Cardiac ventricle fibroblast (primary cell): ENCODE data around the gene AK9. TPM values are rescaled to one million over a fixed set of nuclear protein-coding genes. Genes with fewer than 3 reads are reported as not detected.

ENCODE experiments used
- total RNA-seq: library from RNA; depleted of rRNA; stranded (reverse); fragments of >200 nt; gene quantifications from 2 replicates; pipeline ENCODE4 v1.2.3, GENCODE V29; 2015

Gene AK9
- 1.7 and 2.8 TPM in 2 replicates for total RNA-seq

DNA sequence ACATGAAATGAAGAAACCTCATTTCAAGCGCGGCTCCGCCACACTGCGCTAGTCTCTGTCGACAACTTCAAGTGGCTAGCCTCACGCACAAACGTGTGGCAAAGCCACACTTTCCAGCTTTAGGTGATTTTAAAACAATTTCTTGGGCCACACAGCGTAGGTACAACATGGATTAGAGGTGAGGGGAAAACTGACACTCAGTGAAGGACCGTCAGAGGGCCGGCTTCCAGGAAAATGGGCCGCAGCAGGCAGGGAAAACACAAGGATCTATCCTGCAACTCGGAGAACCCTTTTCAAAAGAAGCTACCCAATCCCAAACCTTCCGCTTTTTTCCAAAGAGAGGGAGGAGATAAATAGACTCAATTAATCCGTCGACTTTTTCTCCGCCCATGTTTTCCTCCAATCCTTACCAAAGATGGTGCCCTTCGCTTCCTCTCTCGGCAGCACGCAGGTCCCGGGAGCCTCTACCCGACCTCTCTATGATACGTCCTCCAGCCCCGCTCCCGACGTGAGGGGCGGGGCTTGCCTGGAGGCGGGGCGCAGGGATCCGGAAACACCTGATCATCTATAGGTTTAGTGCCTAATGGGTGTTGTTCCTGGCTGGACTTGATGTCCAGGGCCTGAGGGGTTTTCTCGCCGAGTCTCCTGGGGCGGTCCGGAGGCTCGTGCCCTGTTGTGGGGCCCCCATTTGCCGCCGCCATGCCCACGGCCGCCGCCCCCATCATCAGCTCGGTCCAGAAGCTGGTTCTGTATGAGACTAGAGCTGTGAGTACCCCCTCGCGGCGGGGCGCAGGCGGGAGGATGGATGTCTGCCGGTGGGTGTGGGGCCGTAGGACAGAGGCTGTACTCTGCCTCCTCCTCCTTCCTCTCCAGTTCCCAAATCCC is at the start of gene AK9, which contains the start of gene FIG4:
TSS of gene AK9 (minus strand) at position 466 of the 885 bp plus-strand sequence. CDS start 15,457 bp downstream, outside the sequence.
TSS of gene FIG4 (plus strand) at position 560 of the 885 bp plus-strand sequence. CDS start at position 700, 140 bp downstream.

DNA sequence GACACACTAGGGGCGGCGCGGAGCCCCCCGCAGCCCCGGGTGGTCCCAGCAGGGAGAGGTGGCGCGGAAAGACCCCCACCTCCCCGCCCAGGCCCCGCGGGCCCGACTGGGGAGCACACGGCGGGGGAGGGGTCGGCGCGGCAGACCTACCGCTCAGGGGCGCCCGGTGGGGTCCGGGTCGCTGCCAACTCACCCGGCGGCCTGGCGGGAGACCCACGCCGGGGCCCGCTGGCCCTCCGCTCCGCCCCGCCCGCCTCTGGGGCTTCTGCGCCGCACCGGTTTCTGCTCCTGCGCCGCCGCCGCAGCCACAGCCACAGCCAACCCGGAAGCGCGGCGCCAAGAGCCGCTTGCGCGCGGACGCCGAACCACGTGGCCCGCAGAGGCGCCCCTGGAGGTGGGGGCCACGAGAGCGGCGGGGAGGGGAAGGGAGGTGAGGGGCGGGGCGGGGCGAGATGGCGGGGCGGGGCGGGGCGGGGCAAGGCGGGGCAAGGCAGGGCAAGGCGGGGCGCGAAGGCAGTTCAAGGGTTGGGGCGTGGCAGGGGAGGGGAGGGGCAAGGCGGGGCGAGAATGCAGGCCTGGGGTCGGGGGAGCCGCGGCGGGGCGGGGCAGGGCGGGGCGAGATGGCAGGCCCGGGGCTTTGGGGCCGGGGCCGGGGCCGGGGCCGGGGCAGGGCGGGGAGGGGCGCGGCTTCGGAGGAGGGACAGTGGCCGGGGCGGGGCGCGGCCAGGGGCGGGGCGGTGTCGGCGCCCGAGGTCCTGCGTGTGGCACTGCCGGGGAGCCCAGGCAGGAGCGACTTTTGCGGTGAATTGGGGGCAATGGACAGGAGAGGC is 207.9 kb downstream of the AK9 start, which contains the start of gene ZBTB24:
TSS of gene ZBTB24 (minus strand) at position 315 of the 830 bp plus-strand sequence. CDS start 1,193 bp downstream, outside the sequence.

DNA sequence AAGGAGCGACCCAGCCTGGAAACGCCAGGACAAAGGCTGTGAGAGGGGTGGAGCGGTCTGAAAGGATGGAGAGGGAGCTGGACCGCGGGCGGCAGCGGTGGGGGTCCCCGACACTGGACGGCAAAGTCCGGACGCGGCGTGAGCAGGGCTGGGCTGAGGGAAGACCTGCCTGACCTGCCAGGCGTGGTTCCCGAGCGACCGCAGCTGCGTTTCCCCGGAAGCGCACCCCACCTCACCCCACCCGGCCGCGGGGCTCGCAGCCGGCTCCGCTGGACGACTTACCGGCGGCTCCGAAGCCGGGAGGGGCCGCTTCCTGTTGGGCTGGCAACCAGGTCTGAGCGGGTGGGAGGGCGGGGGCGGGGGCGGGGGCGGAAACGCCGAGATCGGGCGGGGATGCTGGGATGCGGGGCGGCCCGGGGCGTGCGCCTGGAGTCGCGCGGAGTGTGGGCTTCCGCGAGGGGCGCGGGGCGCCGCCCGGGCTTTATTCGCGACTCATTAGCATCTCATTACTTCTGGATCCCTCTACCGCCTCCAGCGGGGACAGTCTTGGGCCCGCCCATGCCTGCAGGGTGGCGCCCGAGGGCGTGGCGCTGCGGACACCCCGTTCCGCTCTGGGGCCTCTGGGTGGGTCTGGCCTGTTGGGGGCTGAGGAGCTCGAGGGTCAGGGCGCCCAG is 235.4 kb downstream of the AK9 start, which contains the start of gene MICAL1:
TSS of gene MICAL1 (minus strand) at position 336 of the 674 bp plus-strand sequence. CDS start 1,576 bp downstream, outside the sequence.

Other genes starting within 250 kb of the AK9 start
- gene MICAL1, start 235.4 kb downstream of the AK9 start, total RNA-seq = 40.8 and 52.2 TPM in 2 replicates
- 5.7 and 7.5 TPM in 2 replicates for gene ZBTB24, start 208.0 kb downstream of the AK9 start, total RNA-seq
- 6.4 and 15.5 TPM in 2 replicates for gene FIG4, start 94 bp upstream of the AK9 start, total RNA-seq